Activated B cell treated with CpG ODN at 0.5 μM for 24 hours (primary cell): Measurements from ENCODE around the gene SMURF2. TPM values are rescaled to one million over a fixed set of nuclear protein-coding genes. Genes with fewer than 3 reads are reported as not detected.

Experiments
- ATAC-seq: fragments of 200-7000 bp; cut with Tn5 transposase; one replicate; pipeline ENCODE4 v1.10.0; 2021; ENCODE audit warnings: low read depth, mild to moderate bottlenecking, moderate library complexity
- CTCF ChIA-PET: fragments of 350-600 bp; sonication (Branson Sonifier 250); formaldehyde crosslinking; loops from one replicate; lab custom pipeline; 2021; ENCODE audit warnings: antibody characterized with exemption; lab: Charles Lee
- POLR2A ChIA-PET: fragments of 350-600 bp; sonication (Branson Sonifier 250); formaldehyde crosslinking; loops from one replicate; lab custom pipeline; 2021; ENCODE audit warnings: antibody characterized with exemption; lab: Charles Lee
- DNase-seq: peaks from one replicate; pipeline ENCODE4 v3.0.0; 2022
- H3K27ac Mint-ChIP-seq: one replicate; pipeline ENCODE4 v1.8.0; 2020; ENCODE audit warnings: mixed read lengths
- H3K27me3 Mint-ChIP-seq: one replicate; pipeline ENCODE4 v1.8.0; 2021; ENCODE audit warnings: mixed read lengths
- H3K36me3 Mint-ChIP-seq: one replicate; pipeline ENCODE4 v1.8.0; 2021; ENCODE audit warnings: low read depth, mixed read lengths
- H3K4me1 Mint-ChIP-seq: one replicate; pipeline ENCODE4 v1.8.0; 2021; ENCODE audit warnings: mixed read lengths
- H3K4me3 Mint-ChIP-seq: one replicate; pipeline ENCODE4 v1.8.0; 2020; ENCODE audit warnings: mild to moderate bottlenecking, mixed read lengths
- H3K9me3 Mint-ChIP-seq: one replicate; pipeline ENCODE4 v1.8.0; 2020; ENCODE audit warnings: mixed read lengths
- CTCF ChIP-seq: fragments of 200-600 bp; IDR thresholded peaks from one replicate; pipeline ENCODE4 v1.8.0; 2022; ENCODE audit warnings: antibody characterized with exemption, mild to moderate bottlenecking
- intact Hi-C: fragments of 100-400 bp; cut with micrococcal nuclease; formaldehyde crosslinking; loops from one replicate; pipeline ENCODE4 v1.15.1; 2024
- total RNA-seq: library from RNA; stranded (reverse); gene quantifications from 2 replicates; pipeline ENCODE4 v1.2.3, GENCODE V29; 2022

SMURF2 gene
- total RNA-seq, 1 donor from 2014 or later, result 23.0 TPM

DNA sequence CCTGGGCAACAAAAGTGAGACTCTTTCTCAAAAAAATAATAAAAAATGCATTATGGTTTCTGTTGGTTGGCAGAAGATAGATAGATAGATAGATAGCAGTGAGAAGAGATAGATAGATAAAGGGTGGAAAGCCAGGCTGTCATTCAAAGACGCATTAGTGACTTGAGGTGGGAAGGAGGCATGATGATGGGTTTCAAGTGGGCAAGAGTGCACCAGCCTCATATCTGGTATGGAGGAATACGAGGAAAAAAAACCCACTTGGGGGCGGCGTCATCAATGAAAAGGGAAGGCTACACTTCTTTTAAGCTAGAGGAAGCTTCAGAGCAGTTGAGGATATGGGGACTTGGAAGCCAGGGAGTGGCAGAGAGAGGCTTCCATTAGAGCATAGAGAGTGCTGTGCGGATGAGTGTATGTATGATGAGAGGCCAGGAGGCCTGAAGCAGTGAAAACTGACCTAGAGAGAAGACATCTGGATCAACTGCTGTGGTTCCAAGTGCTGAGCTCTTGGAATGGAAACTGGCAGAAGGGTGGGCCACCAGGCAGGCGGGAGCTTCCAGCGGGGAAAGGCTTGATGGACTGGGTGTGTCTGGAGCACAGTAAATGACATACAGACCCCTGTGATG, 123.5 kb downstream of the SMURF2 start:
- no peak overlapping the region for H3K4me3 Mint-ChIP-seq
- H3K27me3 Mint-ChIP-seq, result no peaks in the 10 kb centered on the region
- intact Hi-C loops, result no loop called here
- no peaks in the 10 kb centered on the region for H3K9me3 Mint-ChIP-seq
- no peaks in the 10 kb centered on the region for H3K4me1 Mint-ChIP-seq
- ChIA-PET CTCF (no interaction called here), POLR2A (interaction anchor here (1.6 kb wide), 1 partner anchor 32 kb away, joined by 4 read pairs; the partner anchor contains the start of genes CEP95 and DDX5)
- no peak for TF ChIP-seq CTCF
- no peak overlapping the region for H3K27ac Mint-ChIP-seq
- H3K36me3 Mint-ChIP-seq, result peaks cover 70% of the 10 kb centered on the region
- DNase-seq (no peak), ATAC-seq (no peak)

DNA sequence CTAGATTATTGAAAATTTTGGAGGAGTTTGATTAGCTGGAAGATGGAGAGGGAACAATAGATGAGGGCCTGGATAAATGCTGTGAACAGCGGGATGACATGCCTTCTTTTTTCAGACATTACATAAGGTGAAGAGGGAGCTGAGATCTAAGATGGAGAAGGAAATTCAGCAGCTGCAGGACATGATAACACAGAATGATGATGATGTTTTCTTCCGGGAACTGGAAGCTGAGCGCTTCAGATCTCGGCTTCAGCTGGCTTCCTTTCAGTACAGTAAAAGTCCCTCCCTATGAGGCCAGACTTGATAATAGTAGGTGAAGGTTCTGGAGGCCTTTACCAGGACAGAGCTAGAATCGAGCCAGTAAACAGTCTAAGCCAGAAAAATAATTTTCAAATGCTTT, 124.6 kb downstream of the SMURF2 start:
- TF ChIP-seq CTCF, result no peak
- no peak overlapping the region for H3K4me3 Mint-ChIP-seq
- intact Hi-C loops, result no loop called here
- ATAC-seq (no peak), DNase-seq (no peak)
- ChIA-PET POLR2A (no interaction called here), CTCF (no interaction called here)
- H3K4me1 Mint-ChIP-seq, result no peaks in the 10 kb centered on the region
- peak overlapping the region; percentile 32 for H3K27ac Mint-ChIP-seq
- H3K27me3 Mint-ChIP-seq, result no peaks in the 10 kb centered on the region
- H3K9me3 Mint-ChIP-seq, result no peaks in the 10 kb centered on the region
- peaks cover 75% of the 10 kb centered on the region for H3K36me3 Mint-ChIP-seq

GRCh38 chr17:64536913-64537312, 125.2 kb downstream of the SMURF2 start:
- Mint-ChIP-seq H3K4me3 (no peak overlapping the region), H3K27ac (no peak overlapping the region), H3K4me1 (no peaks in the 10 kb centered on the region), H3K36me3 (peaks cover 77% of the 10 kb centered on the region), H3K9me3 (no peaks in the 10 kb centered on the region), H3K27me3 (no peaks in the 10 kb centered on the region)
- intact Hi-C loops, result no loop called here
- POLR2A ChIA-PET, result no interaction called here
- no peak for TF ChIP-seq CTCF
- no peak for DNase-seq
- ATAC-seq, result no peak
- CTCF ChIA-PET, result no interaction called here

DNA sequence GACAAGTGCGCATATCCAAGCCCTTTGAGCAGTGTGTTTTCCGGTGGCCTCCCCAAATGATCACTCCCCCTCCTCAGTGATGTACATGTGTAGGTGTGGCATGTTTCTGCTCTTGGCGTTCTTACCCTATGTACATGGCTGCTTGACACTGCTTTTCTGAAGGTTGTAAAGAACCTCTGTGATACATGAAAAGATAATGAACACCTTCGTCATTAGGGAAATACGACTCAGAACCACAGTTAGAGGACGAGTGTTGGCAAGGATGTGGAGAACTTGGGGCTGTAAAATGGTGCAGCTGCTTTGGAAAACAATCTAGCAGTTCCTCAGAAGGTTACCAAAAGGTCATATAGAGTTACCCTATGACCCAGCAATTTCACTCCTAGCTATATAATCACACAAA, 126.8 kb downstream of the SMURF2 start:
- H3K4me3 Mint-ChIP-seq, result no peak overlapping the region
- H3K27me3 Mint-ChIP-seq, result no peaks in the 10 kb centered on the region
- ATAC-seq (no peak), DNase-seq (no peak)
- ChIA-PET POLR2A (no interaction called here), CTCF (interaction anchor here (1.0 kb wide), 1 partner anchor 114 kb away, joined by 4 read pairs; no protein-coding TSS in a partner anchor)
- H3K36me3 Mint-ChIP-seq, result peaks cover 88% of the 10 kb centered on the region
- H3K27ac Mint-ChIP-seq, result no peak overlapping the region
- no peak for TF ChIP-seq CTCF
- intact Hi-C loops, result no loop called here
- H3K4me1 Mint-ChIP-seq, result no peaks in the 10 kb centered on the region
- H3K9me3 Mint-ChIP-seq, result no peaks in the 10 kb centered on the region

DNA sequence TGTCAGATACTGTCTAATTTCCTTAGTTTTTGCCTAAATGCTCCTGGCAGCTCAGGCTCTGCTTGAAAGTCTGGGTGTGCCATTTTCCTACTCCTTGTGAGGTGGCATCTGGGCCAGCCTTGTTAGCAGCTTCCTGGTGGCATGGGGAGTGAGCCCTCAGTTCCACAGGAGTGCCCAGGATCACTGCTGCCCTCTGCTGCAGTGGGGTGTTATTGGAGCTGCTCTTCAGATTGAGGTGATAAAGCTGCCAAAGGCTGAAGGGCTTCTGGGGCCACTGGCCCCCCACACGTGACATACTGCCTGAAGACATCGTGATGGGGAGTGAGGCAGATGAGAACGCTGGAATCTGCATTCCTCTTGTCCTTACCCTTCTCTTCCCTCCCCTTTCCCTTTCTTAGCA, 127.9 kb downstream of the SMURF2 start:
- ChIA-PET CTCF (interaction anchor here (1.1 kb wide), 1 partner anchor 114 kb away, joined by 5 read pairs; no protein-coding TSS in a partner anchor), POLR2A (no interaction called here)
- intact Hi-C loops, result loop anchor here (5.0 kb wide), 1 partner anchor 113 kb away; no protein-coding TSS in a partner anchor
- Mint-ChIP-seq H3K4me1 (no peaks in the 10 kb centered on the region), H3K36me3 (peaks cover 94% of the 10 kb centered on the region), H3K27me3 (no peaks in the 10 kb centered on the region), H3K4me3 (no peak overlapping the region), H3K27ac (no peak overlapping the region), H3K9me3 (no peaks in the 10 kb centered on the region)
- ATAC-seq (peak; percentile 34), DNase-seq (no peak)
- TF ChIP-seq CTCF, result no peak
